H1 (cell line): ENCODE data around the gene IFNGR1. TPM values are rescaled to one million over a fixed set of nuclear protein-coding genes. Genes with fewer than 3 reads are reported as not detected.

Experiments
- BACH1 ChIP-seq: IDR thresholded peaks from 2 replicates; pipeline ENCODE4 v1.6.1; 2012; ENCODE audit warnings: low read length, improper control_type of control experiment
- HDAC2 ChIP-seq, 2 experiments: fragments of 300-600 bp in 1 of 2; sonication (generic) in 1 of 2; IDR thresholded peaks; 2 replicates each; pipeline ENCODE4 v1.6.1; 2011 to 2012; ENCODE audit warnings: low read depth in 2 of 2, low read length in 2 of 2, mild to moderate bottlenecking in 2 of 2, moderate library complexity in 2 of 2, borderline replicate concordance in 1 of 2, inconsistent platforms in 1 of 2
- MAFK ChIP-seq: IDR thresholded peaks from 2 replicates; pipeline ENCODE4 v1.6.1; 2012; ENCODE audit warnings: low read depth, mild to moderate bottlenecking, improper control_type of control experiment, low read length
- POLR2A ChIP-seq, 2 experiments: IDR thresholded peaks; 1 replicate in 1 of 2; 2 replicates in 1 of 2; pipeline ENCODE4 v1.6.1; 2011; ENCODE audit warnings: low read depth in 2 of 2, low read length in 2 of 2, mild to moderate bottlenecking in 2 of 2; ENCODE audit errors: control extremely low read depth in 1 of 2
- RNF2 ChIP-seq: fragments of 200-900, 300-1000 bp; sonication (generic); IDR thresholded peaks from 2 replicates; pipeline ENCODE4 v1.7.1; 2016; ENCODE audit warnings: borderline replicate concordance, low read depth, mild to moderate bottlenecking, antibody characterized with exemption, low read length; ENCODE audit not compliant: poor library complexity, severe bottlenecking; ENCODE audit errors: missing control alignments
- SIX5 ChIP-seq: IDR thresholded peaks from 2 replicates; pipeline ENCODE4 v1.6.1; 2011; ENCODE audit warnings: mild to moderate bottlenecking, low read depth, low read length
- YY1 ChIP-seq: IDR thresholded peaks from 2 replicates; pipeline ENCODE4 v1.6.1; 2011; ENCODE audit warnings: low read depth, mild to moderate bottlenecking, low read length
- polyA plus RNA-seq, 7 experiments: library from polyadenylated mRNA; depleted of rRNA in 3 of 7; stranded (reverse) in 5 of 7; unstranded in 2 of 7; fragments of >200 nt in 5 of 7; fragments of 200-250 nt in 2 of 7; gene quantifications; 1 replicate in 5 of 7; 2 replicates in 1 of 7; 4 replicates in 1 of 7; pipeline versions ENCODE4 v1.2.1 to v1.2.3, GENCODE V29; 2011 to 2013; ENCODE audit warnings: missing spikeins in 2 of 7, mixed read lengths in 2 of 7
- total RNA-seq: library from RNA; stranded (reverse); fragmentation: NEBNext Ultra II Directional; extraction: Animal tissue kit (Norgen Biotek cat#: 25700); gene quantifications from 2 replicates; pipeline ENCODE4 v1.2.1, GENCODE V29; 2021

Gene IFNGR1
- total and polyA plus RNA-seq, 2 of the 8 experiments (the other 6 are each of a cell fraction or from before 2014, with no cell fraction given), result 9.7 to 20.9 TPM

DNA sequence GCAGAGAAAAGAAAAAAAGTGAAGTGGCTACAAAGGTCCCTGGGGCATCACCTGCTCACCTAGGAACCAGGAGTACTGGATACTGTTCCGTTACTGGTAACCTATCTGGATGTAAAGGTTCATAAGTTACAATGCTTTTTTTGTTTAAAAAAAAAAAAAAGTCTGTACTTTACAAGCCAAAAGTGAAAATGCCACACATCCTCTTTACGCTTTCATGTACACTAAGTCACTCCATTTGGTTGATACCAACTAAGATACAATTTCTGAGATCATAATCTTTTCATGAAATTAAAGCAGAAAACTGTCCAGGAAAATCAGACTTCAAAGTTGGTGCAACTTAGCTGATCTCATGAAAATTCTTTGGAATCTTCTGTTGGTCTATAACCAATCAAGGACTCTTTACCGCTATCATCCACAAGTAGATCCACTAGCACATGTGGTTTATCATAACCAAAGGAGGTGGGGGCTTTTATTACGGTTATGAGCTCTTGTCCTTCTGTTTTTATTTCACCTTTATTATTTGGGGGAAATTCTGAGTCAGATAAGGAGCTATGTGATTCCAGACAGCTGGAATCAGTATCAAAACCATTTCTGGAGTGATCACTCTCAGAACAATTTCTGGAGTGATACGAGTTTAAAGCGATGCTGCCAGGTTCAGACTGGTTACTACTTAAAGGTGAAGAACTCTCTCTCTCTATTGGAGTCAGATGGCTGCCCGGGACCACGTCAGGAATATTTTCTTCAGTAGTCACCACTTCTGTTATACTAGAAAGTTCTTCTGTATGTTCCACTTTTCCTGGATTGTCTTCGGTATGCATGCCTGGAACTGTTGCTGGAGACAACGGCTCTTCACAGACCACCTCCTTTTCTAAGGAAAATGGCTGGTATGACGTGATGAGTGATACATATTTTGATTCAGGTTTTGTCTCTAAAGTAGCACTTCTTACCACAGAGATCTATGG lies 21.2 kb downstream of the IFNGR1 start (continued):
- no peak for TF ChIP-seq YY1
- TF ChIP-seq MAFK, result no peak
- no peak for TF ChIP-seq BACH1
- TF ChIP-seq RNF2, result no peak
- TF ChIP-seq HDAC2 (IDR thresholded peaks at IDR 0.05; ENCODE audit: borderline replicate concordance in 1 of 2, low read depth in 2 of 2, low read length in 2 of 2), result no peak
- TF ChIP-seq POLR2A (IDR thresholded peaks at IDR 0.05; ENCODE audit: control extremely low read depth in 1 of 2, low read depth in 2 of 2, low read length in 2 of 2), result no peak
- no peak for TF ChIP-seq SIX5
